GM18867 (cell line): ENCODE data around the gene INSL3.
"Not testable (repeated sequence)": the region's sequence is repeated elsewhere in the genome, so short reads cannot be mapped to it uniquely, and the experiment has no call there.

Source experiments
- ATAC-seq: cut with Tn5 transposase; IDR thresholded peaks from one replicate; pipeline ENCODE4 v1.9.1; 2021; ENCODE audit warnings: mild to moderate bottlenecking, moderate library complexity; ENCODE audit not compliant: unreplicated experiment

Gene INSL3

DNA sequence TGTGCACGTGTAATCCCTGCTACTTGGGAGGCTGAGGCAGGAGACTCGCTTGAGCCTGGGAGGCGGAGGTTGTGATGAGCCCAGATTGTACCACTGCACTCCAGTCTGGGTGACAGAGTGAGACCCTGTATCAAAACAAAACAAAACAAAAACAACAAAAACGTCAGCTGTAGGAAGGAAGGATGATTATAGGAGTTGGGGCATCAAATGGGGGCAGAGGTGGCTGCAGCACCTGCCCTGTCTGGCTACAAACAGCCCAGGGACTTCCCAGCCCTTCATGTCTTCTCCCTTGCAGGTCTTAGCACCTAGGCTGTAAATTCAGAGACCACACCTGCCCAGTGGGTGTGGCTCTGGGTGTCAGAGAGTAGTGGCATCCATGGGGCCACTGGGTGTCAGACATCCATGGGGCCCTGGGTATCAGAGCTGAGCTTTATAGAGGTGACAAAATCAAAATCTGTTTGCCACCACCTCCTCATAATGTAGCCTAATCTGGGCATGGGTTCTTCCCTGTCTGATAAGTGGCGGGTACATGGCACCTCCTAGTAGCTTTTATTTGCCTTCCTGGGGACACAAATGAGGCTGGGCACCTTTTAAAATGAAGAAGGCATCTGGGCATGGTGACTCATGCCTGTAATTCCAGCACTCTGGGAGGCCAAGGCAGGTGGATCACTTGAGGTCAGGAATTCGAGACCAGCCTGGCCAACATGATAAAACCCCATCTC is 31.1 kb downstream of the INSL3 start:
- ATAC-seq = no peak

- no peak for ATAC-seq
Observed at GRCh38 chr19:17788632-17789031, 32.7 kb downstream of the INSL3 start.

- ATAC-seq = no peak
Observed at GRCh38 chr19:17787274-17787913, 33.9 kb downstream of the INSL3 start.

DNA sequence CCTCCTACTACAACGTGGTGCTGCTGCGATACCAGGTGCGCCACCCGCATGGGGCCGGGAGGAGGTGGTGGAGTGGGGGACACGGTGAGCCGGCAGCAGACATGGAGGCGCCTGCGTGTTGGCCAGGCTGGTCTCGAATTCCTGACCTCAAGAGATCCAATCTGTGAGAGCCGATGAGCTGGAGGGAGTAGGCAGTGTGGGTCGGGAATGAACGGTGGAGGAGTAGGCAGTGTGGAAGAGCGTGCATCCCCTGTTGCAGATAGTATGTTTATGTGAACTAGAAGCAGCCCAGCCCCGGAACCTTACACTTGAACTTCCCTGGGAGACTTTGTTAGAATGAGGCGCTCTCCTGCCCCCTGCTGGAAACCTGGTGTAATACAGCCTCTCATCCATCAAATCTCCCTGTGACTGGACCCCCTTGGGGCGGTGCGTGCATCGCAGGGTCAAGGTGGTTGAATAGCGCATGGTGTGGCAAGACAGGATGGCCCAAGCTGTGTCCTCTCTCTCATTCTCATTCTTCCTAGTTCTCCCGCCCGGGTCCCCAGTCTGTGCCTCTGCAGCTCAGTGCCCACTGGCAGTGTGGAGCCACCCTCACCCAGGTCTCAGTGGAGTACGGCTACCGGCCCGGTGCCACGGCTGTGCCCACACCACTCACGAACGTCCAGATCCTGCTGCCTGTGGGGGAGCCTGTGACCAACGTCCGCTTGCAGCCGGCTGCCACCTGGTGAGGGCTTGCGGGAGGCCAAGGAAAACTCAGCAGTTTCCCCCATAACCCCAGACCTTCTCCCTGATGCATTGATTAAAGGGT is 36.9 kb downstream of the INSL3 start:
- no peak for ATAC-seq

DNA sequence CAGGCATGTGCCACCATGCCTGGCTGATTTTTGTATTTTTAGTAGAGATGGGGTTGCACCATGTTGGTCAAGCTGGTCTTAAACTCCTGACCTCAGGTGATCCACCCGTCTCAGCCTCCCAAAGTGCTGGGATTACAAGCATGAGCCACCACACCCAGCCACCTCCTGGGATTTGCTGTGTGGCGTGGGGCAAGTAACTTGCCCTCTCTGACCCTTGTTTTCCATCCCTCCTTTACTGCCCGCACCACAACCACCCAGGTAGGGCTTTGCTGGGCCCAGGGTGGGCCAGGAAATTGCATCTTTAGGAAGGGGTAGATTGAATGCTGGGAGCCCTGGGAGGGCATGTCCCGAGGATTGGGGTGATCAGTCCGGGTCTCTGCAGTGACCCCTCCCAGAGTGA is 37.6 kb downstream of the INSL3 start:
- not testable (repeated sequence) for ATAC-seq

DNA sequence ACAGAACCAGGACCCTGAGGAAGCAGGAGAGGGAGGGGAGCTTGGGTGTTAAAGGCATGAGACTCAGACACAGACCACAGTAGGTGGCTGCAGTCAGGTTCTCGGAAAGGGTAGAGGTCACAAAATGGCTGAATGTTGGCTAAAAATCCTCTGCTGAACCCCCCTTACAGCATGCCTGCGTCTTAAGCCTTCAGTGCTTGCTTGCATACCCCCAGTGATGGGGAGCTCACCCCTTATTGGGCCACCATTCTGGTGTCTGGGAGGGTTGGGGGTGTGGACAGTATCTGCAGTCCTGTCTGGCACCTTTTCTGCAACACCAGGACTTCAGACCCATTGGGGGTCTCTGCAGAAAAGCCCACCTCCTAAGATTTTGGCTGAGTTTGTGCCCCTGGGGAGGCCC is 40.5 kb downstream of the INSL3 start:
- no peak for ATAC-seq

GRCh38 chr19:17778968-17779929 is 42.1 kb downstream of the INSL3 start:
- no peak for ATAC-seq

DNA sequence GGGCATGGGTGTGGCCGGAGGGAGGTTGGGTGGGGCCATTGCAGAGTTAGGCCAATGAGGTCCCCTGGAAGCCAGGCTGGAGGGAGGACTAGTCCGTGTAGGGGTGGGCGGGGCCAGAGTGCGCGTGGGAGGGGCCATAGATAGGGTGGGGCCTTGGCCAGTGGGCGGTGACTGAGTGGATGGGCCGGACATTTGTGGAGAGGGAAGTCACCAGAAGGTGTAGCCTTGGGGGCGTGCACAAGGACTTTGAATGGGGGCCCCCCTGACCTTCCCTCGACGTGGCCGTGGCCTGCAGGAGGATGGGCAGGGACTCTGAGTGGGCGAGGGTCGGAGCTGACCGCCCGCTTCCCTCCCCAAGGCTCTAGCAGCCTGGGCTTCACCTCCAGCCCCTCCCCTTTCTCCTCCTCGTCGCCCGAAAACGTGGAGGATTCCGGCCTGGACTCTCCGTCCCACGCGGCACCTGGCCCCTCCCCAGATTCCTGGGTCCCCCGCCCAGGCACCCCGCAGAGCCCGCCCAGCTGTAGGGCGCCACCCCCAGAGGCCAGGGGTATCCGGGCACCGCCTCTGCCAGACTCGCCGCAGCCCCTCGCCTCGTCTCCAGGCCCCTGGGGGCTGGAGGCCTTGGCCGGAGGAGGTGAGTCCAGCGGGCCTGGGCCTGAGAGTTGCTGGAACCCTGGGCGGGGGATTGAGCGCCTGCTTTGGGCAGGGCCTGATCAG is 42.9 kb downstream of the INSL3 start:
- no peak for ATAC-seq

DNA sequence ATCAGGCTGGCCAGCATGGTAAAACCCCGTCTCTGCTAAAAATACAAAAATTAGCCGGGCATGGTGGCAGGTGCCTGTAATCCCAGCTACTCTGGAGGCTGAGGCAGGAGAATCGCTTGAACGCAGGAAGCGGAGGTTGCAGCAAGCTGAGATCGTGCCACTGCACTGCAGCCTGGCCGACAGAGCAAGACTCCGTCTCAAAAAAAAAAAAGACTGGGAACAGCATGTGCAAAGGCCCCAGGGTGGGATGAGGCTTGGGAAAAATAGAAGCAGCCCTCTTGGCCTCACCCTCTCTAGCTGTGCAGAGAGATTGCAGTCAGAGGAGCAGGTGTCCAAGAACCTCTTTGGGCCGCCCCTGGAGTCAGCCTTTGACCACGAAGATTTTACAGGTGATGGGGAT is 43.5 kb downstream of the INSL3 start:
- not testable (repeated sequence) for ATAC-seq

- peak; percentile 71 for ATAC-seq
Observed at GRCh38 chr19:17775991-17776803, 45.1 kb downstream of the INSL3 start.

DNA sequence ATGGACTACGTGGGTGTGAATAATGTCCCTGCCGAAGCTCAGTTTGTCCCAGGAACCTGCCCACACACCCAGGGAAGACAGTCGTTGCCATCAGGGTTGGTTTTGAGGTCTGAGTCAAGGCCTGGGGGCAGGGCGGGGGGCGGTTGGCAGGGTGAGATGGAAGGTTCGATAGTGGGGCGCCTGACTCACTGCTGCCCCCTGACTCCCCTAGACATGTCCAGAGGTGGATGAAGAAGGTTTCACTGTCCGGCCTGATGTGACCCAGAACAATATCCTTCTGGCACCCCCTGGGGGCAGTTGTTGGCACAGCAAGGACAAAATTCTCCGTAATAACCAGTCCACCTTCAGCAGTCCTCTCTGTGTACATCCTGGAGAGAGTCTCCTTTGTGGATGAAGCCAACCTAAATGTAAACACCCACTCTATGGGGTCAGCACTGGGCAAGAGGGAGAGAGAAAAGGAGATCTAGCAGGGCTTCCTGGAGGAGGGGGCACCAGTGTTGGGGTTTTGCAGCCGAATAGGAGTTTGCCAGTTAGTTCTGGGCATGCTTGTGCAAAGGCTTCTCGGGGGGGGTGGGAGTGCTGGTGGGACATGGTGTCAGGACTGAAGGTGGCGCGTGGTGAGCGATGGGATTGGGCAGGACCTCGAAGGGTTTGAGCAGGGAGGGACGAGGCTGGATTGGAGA is 45.9 kb downstream of the INSL3 start:
- no peak for ATAC-seq

GRCh38 chr19:17772172-17772571 is 49.1 kb downstream of the INSL3 start:
- no peak for ATAC-seq

DNA sequence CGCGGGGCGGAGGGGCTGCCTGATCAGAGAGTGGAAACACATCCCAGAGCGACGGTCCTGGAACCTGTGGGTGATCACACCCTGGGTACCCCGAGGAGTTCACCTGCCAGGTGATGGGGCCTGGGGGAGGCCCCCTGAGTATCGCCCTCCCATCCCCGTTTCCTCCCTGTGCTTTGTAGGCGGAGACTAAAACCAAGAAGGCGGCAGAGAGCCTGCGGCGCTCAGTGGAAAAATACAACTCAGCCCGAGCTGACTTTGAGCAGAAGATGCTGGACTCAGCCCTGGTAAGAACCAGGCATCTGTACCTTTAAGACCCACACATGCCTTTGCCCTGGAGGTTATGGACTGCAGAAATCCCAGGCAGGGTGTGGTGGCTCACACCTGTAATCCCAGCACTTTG is 50.7 kb downstream of the INSL3 start:
- no peak for ATAC-seq

- no peak for ATAC-seq
Observed at GRCh38 chr19:17767559-17767958, 53.8 kb downstream of the INSL3 start.

- no peak for ATAC-seq
Observed at GRCh38 chr19:17766543-17767131, 54.7 kb downstream of the INSL3 start.
